ENCODE data around the gene RPS6KC1. TPM values are rescaled to one million over a fixed set of nuclear protein-coding genes. Genes with fewer than 3 reads are reported as not detected.

RPS6KC1 gene
- total and polyA plus RNA-seq, 9 of the 15 experiments (the other 6 are each of a cell fraction or from before 2014, with no cell fraction given) = 4.3 to 34.6 (median 20.9) TPM

GRCh38 chr1:213017447-213018273, 33.4 kb upstream of the RPS6KC1 start (continued):
- TF ChIP-seq, protein P1, sequence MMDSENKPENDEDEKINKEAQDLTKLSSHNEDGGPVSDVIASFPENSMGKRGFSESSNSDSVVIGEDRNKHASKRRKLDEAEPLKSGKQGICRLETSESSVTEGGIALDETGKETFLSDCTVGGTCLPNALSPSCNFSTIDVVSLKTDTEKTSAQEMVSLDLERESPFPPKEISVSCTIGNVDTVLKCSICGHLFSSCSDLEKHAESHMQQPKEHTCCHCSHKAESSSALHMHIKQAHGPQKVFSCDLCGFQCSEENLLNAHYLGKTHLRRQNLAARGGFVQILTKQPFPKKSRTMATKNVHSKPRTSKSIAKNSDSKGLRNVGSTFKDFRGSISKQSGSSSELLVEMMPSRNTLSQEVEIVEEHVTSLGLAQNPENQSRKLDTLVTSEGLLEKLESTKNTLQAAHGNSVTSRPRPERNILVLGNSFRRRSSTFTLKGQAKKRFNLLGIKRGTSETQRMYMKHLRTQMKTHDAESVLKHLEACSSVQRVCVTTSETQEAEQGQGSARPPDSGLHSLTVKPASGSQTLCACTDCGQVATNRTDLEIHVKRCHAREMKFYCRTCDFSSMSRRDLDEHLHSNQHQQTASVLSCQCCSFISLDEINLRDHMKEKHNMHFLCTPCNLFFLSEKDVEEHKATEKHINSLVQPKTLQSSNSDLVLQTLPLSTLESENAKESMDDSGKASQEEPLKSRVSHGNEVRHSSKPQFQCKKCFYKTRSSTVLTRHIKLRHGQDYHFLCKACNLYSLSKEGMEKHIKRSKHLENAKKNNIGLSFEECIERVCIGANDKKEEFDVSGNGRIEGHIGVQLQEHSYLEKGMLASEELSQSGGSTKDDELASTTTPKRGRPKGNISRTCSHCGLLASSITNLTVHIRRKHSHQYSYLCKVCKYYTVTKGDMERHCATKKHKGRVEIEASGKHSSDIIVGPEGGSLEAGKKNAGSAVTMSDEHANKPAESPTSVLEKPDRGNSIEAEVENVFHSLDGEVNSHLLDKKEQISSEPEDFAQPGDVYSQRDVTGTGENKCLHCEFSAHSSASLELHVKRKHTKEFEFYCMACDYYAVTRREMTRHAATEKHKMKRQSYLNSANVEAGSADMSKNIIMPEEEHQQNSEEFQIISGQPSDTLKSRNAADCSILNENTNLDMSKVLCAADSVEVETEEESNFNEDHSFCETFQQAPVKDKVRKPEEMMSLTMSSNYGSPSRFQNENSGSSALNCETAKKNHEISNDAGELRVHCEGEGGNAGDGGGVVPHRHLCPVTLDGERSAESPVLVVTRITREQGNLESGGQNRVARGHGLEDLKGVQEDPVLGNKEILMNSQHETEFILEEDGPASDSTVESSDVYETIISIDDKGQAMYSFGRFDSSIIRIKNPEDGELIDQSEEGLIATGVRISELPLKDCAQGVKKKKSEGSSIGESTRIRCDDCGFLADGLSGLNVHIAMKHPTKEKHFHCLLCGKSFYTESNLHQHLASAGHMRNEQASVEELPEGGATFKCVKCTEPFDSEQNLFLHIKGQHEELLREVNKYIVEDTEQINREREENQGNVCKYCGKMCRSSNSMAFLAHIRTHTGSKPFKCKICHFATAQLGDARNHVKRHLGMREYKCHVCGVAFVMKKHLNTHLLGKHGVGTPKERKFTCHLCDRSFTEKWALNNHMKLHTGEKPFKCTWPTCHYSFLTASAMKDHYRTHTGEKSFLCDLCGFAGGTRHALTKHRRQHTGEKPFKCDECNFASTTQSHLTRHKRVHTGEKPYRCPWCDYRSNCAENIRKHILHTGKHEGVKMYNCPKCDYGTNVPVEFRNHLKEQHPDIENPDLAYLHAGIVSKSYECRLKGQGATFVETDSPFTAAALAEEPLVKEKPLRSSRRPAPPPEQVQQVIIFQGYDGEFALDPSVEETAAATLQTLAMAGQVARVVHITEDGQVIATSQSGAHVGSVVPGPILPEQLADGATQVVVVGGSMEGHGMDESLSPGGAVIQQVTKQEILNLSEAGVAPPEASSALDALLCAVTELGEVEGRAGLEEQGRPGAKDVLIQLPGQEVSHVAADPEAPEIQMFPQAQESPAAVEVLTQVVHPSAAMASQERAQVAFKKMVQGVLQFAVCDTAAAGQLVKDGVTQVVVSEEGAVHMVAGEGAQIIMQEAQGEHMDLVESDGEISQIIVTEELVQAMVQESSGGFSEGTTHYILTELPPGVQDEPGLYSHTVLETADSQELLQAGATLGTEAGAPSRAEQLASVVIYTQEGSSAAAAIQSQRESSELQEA (IDR thresholded peaks at IDR 0.05; ENCODE audit: low read depth) = no peak
- TF ChIP-seq PHB (CRISPR knock-in tag; IDR thresholded peaks at IDR 0.05) (no peak), YY1 (IDR thresholded peaks at IDR 0.05; ENCODE audit: borderline replicate concordance in 1 of 3, control insufficient read depth in 1 of 3, extremely low read depth in 1 of 3, insufficient read depth in 3 of 3, insufficient read length in 1 of 3, insufficient replicate concordance in 2 of 3, low read depth in 1 of 3, low read length in 2 of 3) (peak in 2 of 3 experiments; percentile 33 to 64), HDAC6 (IDR thresholded peaks at IDR 0.05; ENCODE audit: low read depth, low read length) (no peak), ZSCAN29 (IDR thresholded peaks at IDR 0.05) (no peak), TAF15 (IDR thresholded peaks at IDR 0.05; ENCODE audit: low read depth, low read length) (no peak), BACH1 (tag; IDR thresholded peaks at IDR 0.05) (no peak), DIDO1 (tag; IDR thresholded peaks at IDR 0.05; ENCODE audit: low read depth) (no peak), POU5F1 (IDR thresholded peaks at IDR 0.05; ENCODE audit: borderline replicate concordance, low read depth, low read length, partially characterized antibody) (no peak), DMBX1 (CRISPR knock-in tag; IDR thresholded peaks at IDR 0.05; ENCODE audit: borderline replicate concordance) (0 out of 2 replicates have a peak, but pooled peaks have one; percentile 65)
- TF ChIP-seq, protein P2, sequence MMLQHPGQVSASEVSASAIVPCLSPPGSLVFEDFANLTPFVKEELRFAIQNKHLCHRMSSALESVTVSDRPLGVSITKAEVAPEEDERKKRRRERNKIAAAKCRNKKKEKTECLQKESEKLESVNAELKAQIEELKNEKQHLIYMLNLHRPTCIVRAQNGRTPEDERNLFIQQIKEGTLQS (IDR thresholded peaks at IDR 0.05) = peak; percentile 69
- TF ChIP-seq, protein P2 (CRISPR knock-in tag; conservative IDR thresholded peaks at IDR 0.05) = no peak

Data from K562 (cell line).